HG03064 (cell line): ENCODE results near the gene RFX1.
A peak's percentile ranks its signal among the peaks of the same experiment; 100 is the strongest.
"Not testable (repeated sequence)": the region's sequence is repeated elsewhere in the genome, so short reads cannot be mapped to it uniquely, and the experiment has no call there.

ENCODE experiments used
- ATAC-seq: cut with Tn5 transposase; IDR thresholded peaks from one replicate; pipeline ENCODE4 v1.9.1; 2021; ENCODE audit warnings: low read depth; ENCODE audit not compliant: unreplicated experiment

Gene RFX1

GRCh38 chr19:14006085-14006765 is at the start of gene RFX1:
Gene RFX1, minus strand, starts transcription at chr19:14006320. Its CDS starts 12,477 bp downstream, at chr19:13993843.
- peak; percentile 65 for ATAC-seq

- no peak for ATAC-seq
Observed at GRCh38 chr19:14055396-14055795, 49.3 kb upstream of the RFX1 start.

GRCh38 chr19:14054721-14055120 is 48.6 kb upstream of the RFX1 start:
- no peak for ATAC-seq

GRCh38 chr19:14054099-14054498 is 48.0 kb upstream of the RFX1 start:
- ATAC-seq, result no peak

GRCh38 chr19:14053500-14053899 is 47.4 kb upstream of the RFX1 start:
- ATAC-seq, result no peak

- no peak for ATAC-seq
Observed at GRCh38 chr19:14053032-14053431, 46.9 kb upstream of the RFX1 start.

GRCh38 chr19:14052470-14052869 is 46.4 kb upstream of the RFX1 start:
- no peak for ATAC-seq

- ATAC-seq, result no peak
Observed at GRCh38 chr19:14051980-14052379, 45.9 kb upstream of the RFX1 start.

GRCh38 chr19:14050961-14051360 is 44.8 kb upstream of the RFX1 start:
- ATAC-seq, result not testable (repeated sequence)

- no peak for ATAC-seq
Observed at GRCh38 chr19:14050512-14050911, 44.4 kb upstream of the RFX1 start.

- no peak for ATAC-seq
Observed at GRCh38 chr19:14048443-14049153, 42.5 kb upstream of the RFX1 start.

- ATAC-seq, result not testable (repeated sequence)
Observed at GRCh38 chr19:14047866-14048265, 41.7 kb upstream of the RFX1 start.

GRCh38 chr19:14042659-14043608 is 36.8 kb upstream of the RFX1 start:
- ATAC-seq, result not testable (repeated sequence)

GRCh38 chr19:14039181-14039580 is 33.1 kb upstream of the RFX1 start:
- no peak for ATAC-seq

GRCh38 chr19:14035706-14036105 is 29.6 kb upstream of the RFX1 start:
- ATAC-seq, result no peak

- not testable (repeated sequence) for ATAC-seq
Observed at GRCh38 chr19:14035159-14035558, 29.0 kb upstream of the RFX1 start.

- no peak for ATAC-seq
Observed at GRCh38 chr19:14033946-14034345, 27.8 kb upstream of the RFX1 start.

- no peak for ATAC-seq
Observed at GRCh38 chr19:14031719-14032480, 25.8 kb upstream of the RFX1 start, which contains the start of gene IL27RA. Gene IL27RA, plus strand, starts transcription at chr19:14031762. Its CDS starts 111 bp downstream, at chr19:14031873.

GRCh38 chr19:14030997-14031718 is 25.0 kb upstream of the RFX1 start:
- ATAC-seq, result no peak
